OCI-LY3 (cell line): ENCODE results near the gene CACNA2D3.

Experiments used
- EZH2phosphoT487 ChIP-seq: fragments of 200-600 bp; shearing (Covaris generic); IDR thresholded peaks from 2 replicates; pipeline ENCODE4 v1.6.1; 2018; ENCODE audit warnings: antibody characterized with exemption, mixed run types, low read depth
- TF ChIP-seq, protein P1 (sequence below): fragments of 200-600, 300-600 bp; sonication (generic); IDR thresholded peaks from 2 replicates; pipeline ENCODE4 v1.5.1; 2014; ENCODE audit warnings: antibody characterized with exemption, low read length, low read depth

DNA sequence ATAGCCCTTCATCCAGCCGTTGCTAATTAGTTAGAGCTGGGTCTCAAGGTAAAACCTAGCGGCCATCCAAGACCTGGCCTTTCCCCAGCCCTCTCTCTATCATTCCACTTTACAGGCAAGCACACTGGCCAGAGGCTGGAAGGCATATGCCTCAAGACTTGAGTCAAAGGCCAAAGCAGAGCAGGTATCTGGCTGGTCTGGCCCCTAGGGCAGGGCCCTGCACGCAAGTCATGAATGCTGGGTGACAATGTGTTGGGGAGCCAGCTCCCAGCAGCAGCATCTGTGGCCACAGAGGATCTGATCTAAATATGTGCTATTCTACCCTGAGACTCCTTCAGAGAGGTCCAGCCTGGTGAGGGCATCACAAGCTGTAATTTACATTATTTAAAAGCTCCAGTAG, 691.9 kb downstream of the CACNA2D3 start:
- TF ChIP-seq, protein P1, sequence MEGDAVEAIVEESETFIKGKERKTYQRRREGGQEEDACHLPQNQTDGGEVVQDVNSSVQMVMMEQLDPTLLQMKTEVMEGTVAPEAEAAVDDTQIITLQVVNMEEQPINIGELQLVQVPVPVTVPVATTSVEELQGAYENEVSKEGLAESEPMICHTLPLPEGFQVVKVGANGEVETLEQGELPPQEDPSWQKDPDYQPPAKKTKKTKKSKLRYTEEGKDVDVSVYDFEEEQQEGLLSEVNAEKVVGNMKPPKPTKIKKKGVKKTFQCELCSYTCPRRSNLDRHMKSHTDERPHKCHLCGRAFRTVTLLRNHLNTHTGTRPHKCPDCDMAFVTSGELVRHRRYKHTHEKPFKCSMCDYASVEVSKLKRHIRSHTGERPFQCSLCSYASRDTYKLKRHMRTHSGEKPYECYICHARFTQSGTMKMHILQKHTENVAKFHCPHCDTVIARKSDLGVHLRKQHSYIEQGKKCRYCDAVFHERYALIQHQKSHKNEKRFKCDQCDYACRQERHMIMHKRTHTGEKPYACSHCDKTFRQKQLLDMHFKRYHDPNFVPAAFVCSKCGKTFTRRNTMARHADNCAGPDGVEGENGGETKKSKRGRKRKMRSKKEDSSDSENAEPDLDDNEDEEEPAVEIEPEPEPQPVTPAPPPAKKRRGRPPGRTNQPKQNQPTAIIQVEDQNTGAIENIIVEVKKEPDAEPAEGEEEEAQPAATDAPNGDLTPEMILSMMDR = no peak
- no peak for TF ChIP-seq EZH2phosphoT487
